ENCODE results near the gene KCNMB2.
"Not testable (repeated sequence)": the region's sequence is repeated elsewhere in the genome, so short reads cannot be mapped to it uniquely, and the experiment has no call there.

Gene KCNMB2

GRCh38 chr3:178520451-178520850 is 15.8 kb upstream of the KCNMB2 start:
- DNase-seq: no peak

GRCh38 chr3:178522200-178523052 is 13.8 kb upstream of the KCNMB2 start:
- DNase-seq: no peak

GRCh38 chr3:178525251-178525650 is 11.0 kb upstream of the KCNMB2 start:
- DNase-seq: no peak

- DNase-seq: no peak
These were observed 9.9 kb upstream of the KCNMB2 start for GRCh38 chr3:178526291-178526690.

- DNase-seq: no peak
These were observed 8.3 kb upstream of the KCNMB2 start for GRCh38 chr3:178527981-178528380.

GRCh38 chr3:178529606-178530225 is 6.5 kb upstream of the KCNMB2 start:
- no peak for DNase-seq

- DNase-seq: no peak
These were observed 3.8 kb upstream of the KCNMB2 start for GRCh38 chr3:178532476-178532875.

GRCh38 chr3:178537122-178537705 is 978 bp downstream of the KCNMB2 start:
- DNase-seq: no peak

- DNase-seq: no peak
These were observed 1.8 kb downstream of the KCNMB2 start for GRCh38 chr3:178538056-178538455.

- DNase-seq: no peak
These were observed 3.9 kb downstream of the KCNMB2 start for GRCh38 chr3:178540184-178540583.

- no peak for DNase-seq
These were observed 9.1 kb downstream of the KCNMB2 start for GRCh38 chr3:178545337-178545736.

- DNase-seq: no peak
These were observed 9.8 kb downstream of the KCNMB2 start for GRCh38 chr3:178546079-178546478.

- DNase-seq: not testable (repeated sequence)
These were observed 13.2 kb downstream of the KCNMB2 start for GRCh38 chr3:178549426-178549825.

- no peak for DNase-seq
These were observed 15.7 kb downstream of the KCNMB2 start for GRCh38 chr3:178551916-178552321.

GRCh38 chr3:178558637-178559036 is 22.4 kb downstream of the KCNMB2 start:
- DNase-seq: peak; percentile 69

- no peak for DNase-seq
These were observed 24.5 kb downstream of the KCNMB2 start for GRCh38 chr3:178560759-178561158.

- no peak for DNase-seq
These were observed 25.0 kb downstream of the KCNMB2 start for GRCh38 chr3:178561239-178561638.

GRCh38 chr3:178562143-178562946 is 26.1 kb downstream of the KCNMB2 start:
- DNase-seq: no peak

GRCh38 chr3:178562947-178563232 is 26.7 kb downstream of the KCNMB2 start:
- DNase-seq: no peak

GRCh38 chr3:178567611-178568010 is 31.4 kb downstream of the KCNMB2 start:
- no peak for DNase-seq

GRCh38 chr3:178568155-178568731 is 32.0 kb downstream of the KCNMB2 start:
- no peak for DNase-seq

- DNase-seq: no peak
These were observed 32.7 kb downstream of the KCNMB2 start for GRCh38 chr3:178568911-178569310.

GRCh38 chr3:178569826-178570225 is 33.6 kb downstream of the KCNMB2 start:
- no peak for DNase-seq
